ENCODE measurements around the gene STS. TPM values are rescaled to one million over a fixed set of nuclear protein-coding genes. Genes with fewer than 3 reads are reported as not detected.
A peak's percentile ranks its signal among the peaks of the same experiment; 100 is the strongest.

The STS gene
- total and polyA plus RNA-seq, 2 donors (not counting 3 experiments of a cell fraction or from before 2014, with no cell fraction given) = 2.1 to 4.9 TPM

DNA sequence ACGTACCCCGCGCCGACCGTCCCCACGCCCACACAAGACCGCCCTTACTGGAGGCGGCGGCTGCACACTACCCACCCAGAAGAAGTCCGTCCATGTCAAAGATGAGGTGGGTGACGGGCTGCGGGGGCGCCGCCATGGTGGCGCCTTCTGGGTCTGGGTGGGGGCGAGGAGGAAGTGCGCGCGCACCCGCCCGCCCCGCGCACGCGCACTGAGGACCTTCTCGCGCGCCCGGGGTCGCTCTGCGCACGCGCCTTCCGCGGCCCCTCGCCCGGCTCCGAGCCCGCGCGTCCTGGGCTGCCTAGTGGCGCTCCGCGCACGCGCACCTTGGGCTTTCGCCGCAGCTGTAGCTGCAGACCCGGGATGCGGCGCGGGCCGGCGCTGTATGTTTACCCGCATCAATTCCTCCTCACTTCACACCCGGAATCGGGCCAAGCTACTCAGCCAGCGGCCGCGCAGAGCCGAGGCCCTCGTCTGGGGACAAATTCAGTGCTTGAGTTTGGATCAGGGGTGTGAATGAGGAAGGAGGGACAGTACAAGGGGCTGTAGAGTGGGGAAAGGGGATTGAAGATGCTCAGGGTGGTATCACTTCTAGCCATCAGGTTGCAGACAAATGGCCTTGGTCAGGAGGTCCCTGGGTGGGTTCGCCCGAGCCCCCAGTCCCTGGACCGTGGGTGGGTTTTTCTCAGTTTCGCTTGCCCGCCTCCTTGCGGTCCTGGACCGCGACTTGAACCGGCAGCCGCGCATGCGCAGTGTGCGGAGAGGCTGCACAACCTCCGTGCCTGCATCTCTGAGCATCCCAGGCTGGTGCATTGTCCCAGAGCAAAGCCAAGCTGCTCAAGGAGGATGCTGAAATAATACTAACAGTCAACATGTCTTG, 704 bp downstream of the STS start, which contains the start of gene PUDP:
TSS of gene PUDP (minus strand) at position 176 of the 877 bp plus-strand sequence. CDS start at position 136, 40 bp downstream.
- H3K27ac ChIP-seq (ENCODE audit: insufficient read depth, low read depth, low read length) = peak within 1 kb of the TSS; percentile 58
- ChIA-PET CTCF (interaction anchor here (1.0 to 1.5 kb wide), 5 partner anchors 9 to 103 kb away, joined by 3 to 4 read pairs (median 3); no protein-coding TSS in a partner anchor), POLR2A (no interaction called here)
- intact Hi-C loops (cut with micrococcal nuclease) = loop anchor here (1.0 to 5.0 kb wide), 4 partner anchors 15 to 778 kb away; no protein-coding TSS in a partner anchor
- dilution Hi-C loops (cut with MboI; ENCODE audit: extremely low pct_ligation_motif_present, low sequenced_read_pairs) = no loop called here
- DNase-seq (ENCODE audit: low read depth, low spot score) = peak; percentile 77
- no peaks in the 10 kb centered on the region for H3K9me1 ChIP-seq (replicated peaks; ENCODE audit: control insufficient read depth, extremely low read depth, insufficient read depth, low read length)
- H3K36me3 ChIP-seq (ENCODE audit: control insufficient read depth in 2 of 2, extremely low read depth in 1 of 2, insufficient read depth in 2 of 2, low read length in 2 of 2) = no peaks in the 10 kb centered on the region
- FAIRE-seq = peak; percentile 95
- BruUV-seq (replicated peaks) = no TSS peak
- H2AFZ ChIP-seq (ENCODE audit: low read depth, low read length) = peak within 1 kb of the TSS; percentile 81
- no peaks in the 10 kb centered on the region for H3K4me1 ChIP-seq (ENCODE audit: control insufficient read depth, extremely low read depth, insufficient read depth, low read length)
- H4K20me1 ChIP-seq (replicated peaks; ENCODE audit: control insufficient read depth, extremely low read depth, insufficient read depth, low read length) = no peaks in the 10 kb centered on the region
- peaks cover 17% of the 10 kb centered on the region for H3K79me2 ChIP-seq (ENCODE audit: control insufficient read depth, insufficient read depth, low read length)
- peak within 1 kb of the TSS; percentile 71 for H3K9ac ChIP-seq (replicated peaks; ENCODE audit: extremely low read depth, insufficient read depth, low read length)
- peak within 1 kb of the TSS; percentile 25 to 86 (median 67) for H3K4me3 ChIP-seq (replicated peaks in 1 of 3; ENCODE audit: insufficient read depth in 1 of 3, low read depth in 1 of 3, low read length in 3 of 3)
- peak within 1 kb of the TSS; percentile 70 for H3K4me2 ChIP-seq (ENCODE audit: insufficient read depth, low read length)
- H3K27me3 ChIP-seq (ENCODE audit: control insufficient read depth in 2 of 2, insufficient read depth in 2 of 2, low read length in 2 of 2) = no peaks in the 10 kb centered on the region
- no peak for TF ChIP-seq EZH2 (IDR thresholded peaks at IDR 0.05; ENCODE audit: borderline replicate concordance, low read depth, low read length, severe bottlenecking)
- peak; percentile 64 for TF ChIP-seq POLR2A (IDR thresholded peaks at IDR 0.05; ENCODE audit: low read depth, low read length)
- no peak for TF ChIP-seq FOS (IDR thresholded peaks at IDR 0.05; ENCODE audit: borderline replicate concordance, insufficient read depth, low read length)
- TF ChIP-seq JUN (IDR thresholded peaks at IDR 0.05; ENCODE audit: borderline replicate concordance, insufficient read depth, insufficient read length, low read depth) = no peak
- TF ChIP-seq, protein P1, sequence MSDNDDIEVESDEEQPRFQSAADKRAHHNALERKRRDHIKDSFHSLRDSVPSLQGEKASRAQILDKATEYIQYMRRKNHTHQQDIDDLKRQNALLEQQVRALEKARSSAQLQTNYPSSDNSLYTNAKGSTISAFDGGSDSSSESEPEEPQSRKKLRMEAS (IDR thresholded peaks at IDR 0.05; ENCODE audit: insufficient read depth, insufficient read length) = no peak
- peak; percentile 52 for TF ChIP-seq POLR2AphosphoS5 (IDR thresholded peaks at IDR 0.05; ENCODE audit: insufficient read depth, low read depth, low read length)
- no peak for TF ChIP-seq GATA2 (IDR thresholded peaks at IDR 0.05; ENCODE audit: insufficient read depth, insufficient read length, low read depth, low read length)
- TF ChIP-seq, protein P2, sequence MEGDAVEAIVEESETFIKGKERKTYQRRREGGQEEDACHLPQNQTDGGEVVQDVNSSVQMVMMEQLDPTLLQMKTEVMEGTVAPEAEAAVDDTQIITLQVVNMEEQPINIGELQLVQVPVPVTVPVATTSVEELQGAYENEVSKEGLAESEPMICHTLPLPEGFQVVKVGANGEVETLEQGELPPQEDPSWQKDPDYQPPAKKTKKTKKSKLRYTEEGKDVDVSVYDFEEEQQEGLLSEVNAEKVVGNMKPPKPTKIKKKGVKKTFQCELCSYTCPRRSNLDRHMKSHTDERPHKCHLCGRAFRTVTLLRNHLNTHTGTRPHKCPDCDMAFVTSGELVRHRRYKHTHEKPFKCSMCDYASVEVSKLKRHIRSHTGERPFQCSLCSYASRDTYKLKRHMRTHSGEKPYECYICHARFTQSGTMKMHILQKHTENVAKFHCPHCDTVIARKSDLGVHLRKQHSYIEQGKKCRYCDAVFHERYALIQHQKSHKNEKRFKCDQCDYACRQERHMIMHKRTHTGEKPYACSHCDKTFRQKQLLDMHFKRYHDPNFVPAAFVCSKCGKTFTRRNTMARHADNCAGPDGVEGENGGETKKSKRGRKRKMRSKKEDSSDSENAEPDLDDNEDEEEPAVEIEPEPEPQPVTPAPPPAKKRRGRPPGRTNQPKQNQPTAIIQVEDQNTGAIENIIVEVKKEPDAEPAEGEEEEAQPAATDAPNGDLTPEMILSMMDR (IDR thresholded peaks at IDR 0.05; ENCODE audit: extremely low read depth in 1 of 2, insufficient read depth in 1 of 2, low read depth in 1 of 2, low read length in 2 of 2) = peak in 1 of 2 donors; percentile 39
- no peak for TF ChIP-seq MYC (IDR thresholded peaks at IDR 0.05; ENCODE audit: low read depth, low read length)
- no peaks in the 10 kb centered on the region for H3K9me3 ChIP-seq (replicated peaks; ENCODE audit: control insufficient read depth, insufficient read depth, low read length)
